K562 (cell line): Measurements from ENCODE around the gene VPS41. TPM values are rescaled to one million over a fixed set of nuclear protein-coding genes. Genes with fewer than 3 reads are reported as not detected.
A peak's percentile ranks its signal among the peaks of the same experiment; 100 is the strongest.

Experiments used
- ATAC-seq: fragments of 200-7000 bp; cut with Tn5 transposase; 3 replicates; pipeline ENCODE4 v1.9.1; 2020; ENCODE audit warnings: moderate library complexity
- BruUV-seq: library from RNA; stranded (reverse); fragments of 400-500 nt; replicated peaks from 2 replicates; lab custom pipeline; 2021; lab: Mats Ljungman, UMichigan
- CTCF ChIA-PET: fragments of 300-600 bp; formaldehyde crosslinking; extraction: SDS; loops from one replicate; lab custom pipeline; 2021; ENCODE audit warnings: low intra/inter-chr PET ratio; lab: Yijun Ruan, JAX
- POLR2A ChIA-PET: fragments of 300-600, 350-650 bp; sonication (Branson Sonifier 250); formaldehyde crosslinking; extraction: SDS; loops from one replicate; lab custom pipeline; 2021; ENCODE audit warnings: antibody characterized with exemption, inconsistent platforms; lab: Yijun Ruan, JAX
- DNase-seq, 4 experiments: peaks; one replicate each; pipeline versions ENCODE4 v3.0.0 to v3.0.0-alpha.2; 2011 to 2018; ENCODE audit warnings: low spot score in 3 of 4, mixed read lengths in 3 of 4; ENCODE audit errors: extremely low read depth in 1 of 4
- FAIRE-seq: peaks from 2 replicates; lab custom pipeline; 2011; peaks lifted over from hg19 to GRCh38; lab: Jason Lieb, UNC
- H2AFZ ChIP-seq: 2 replicates; pipeline ENCODE4 v1.6.0; 2011; ENCODE audit warnings: low read depth, low read length, control low read depth, inconsistent platforms
- H3K27ac ChIP-seq: fragments of 200-600 bp; 3 replicates; pipeline ENCODE4 v1.8.0; 2011; ENCODE audit warnings: low read depth, mild to moderate bottlenecking, control low read depth, inconsistent platforms, low read length, moderate library complexity, mixed read lengths; ENCODE audit errors: extremely low read depth
- H3K27me3 ChIP-seq, 2 experiments: fragments of 300-600 bp in 1 of 2; 2 replicates in 1 of 2; 3 replicates in 1 of 2; pipeline versions ENCODE4 v1.6.0 to v1.8.0; 2011; ENCODE audit warnings: inconsistent platforms in 2 of 2, low read length in 2 of 2, mild to moderate bottlenecking in 1 of 2, mixed read lengths in 1 of 2, moderate library complexity in 1 of 2; ENCODE audit not compliant: control insufficient read depth in 2 of 2, insufficient read depth in 2 of 2
- H3K36me3 ChIP-seq: fragments of 300-600 bp; 3 replicates; pipeline ENCODE4 v1.8.0; 2011; ENCODE audit warnings: mild to moderate bottlenecking, low read length, inconsistent platforms; ENCODE audit not compliant: control insufficient read depth, insufficient read depth
- H3K4me1 ChIP-seq, 2 experiments: fragments of 200-600 bp in 1 of 2; replicated peaks in 1 of 2; 2 replicates in 1 of 2; 3 replicates in 1 of 2; pipeline versions ENCODE4 v1.5.1 to v1.8.0; 2011; ENCODE audit warnings: inconsistent platforms in 2 of 2, low read length in 2 of 2, mild to moderate bottlenecking in 1 of 2, mixed read lengths in 1 of 2, moderate library complexity in 1 of 2; ENCODE audit not compliant: control insufficient read depth in 2 of 2, insufficient read depth in 2 of 2
- H3K4me2 ChIP-seq: 2 replicates; pipeline ENCODE4 v1.6.1; 2011; ENCODE audit warnings: low read length, control low read depth, inconsistent platforms, mixed read lengths; ENCODE audit not compliant: insufficient read depth
- H3K4me3 ChIP-seq: fragments of 200-600 bp; sonication (generic), shearing (Covaris generic); 2 replicates; pipeline ENCODE4 v1.5.1; 2016; ENCODE audit warnings: control low read depth, inconsistent platforms
- H3K79me2 ChIP-seq: fragments of 200-600 bp; 3 replicates; pipeline ENCODE4 v1.8.0; 2011; ENCODE audit warnings: low read length, inconsistent platforms; ENCODE audit not compliant: control insufficient read depth, insufficient read depth
- H3K9ac ChIP-seq, 2 experiments: 2 replicates each; pipeline versions ENCODE4 v1.6.0 to v1.6.1; 2011; ENCODE audit warnings: low read depth in 2 of 2, low read length in 2 of 2, control low read depth in 1 of 2, inconsistent platforms in 1 of 2, mild to moderate bottlenecking in 1 of 2, mixed read lengths in 1 of 2; ENCODE audit not compliant: insufficient read depth in 1 of 2
- H3K9me1 ChIP-seq: one replicate; pipeline ENCODE4 v1.6.0; 2011; ENCODE audit warnings: inconsistent platforms, mild to moderate bottlenecking, low read length, moderate library complexity; ENCODE audit not compliant: control insufficient read depth, insufficient read depth
- H3K9me3 ChIP-seq: replicated peaks from 2 replicates; pipeline ENCODE4 v1.5.1; 2011; ENCODE audit warnings: low read depth, low read length, inconsistent platforms; ENCODE audit not compliant: control insufficient read depth, insufficient read depth
- H4K20me1 ChIP-seq: replicated peaks from 2 replicates; pipeline ENCODE4 v1.6.1; 2011; ENCODE audit warnings: low read length, inconsistent platforms, mixed read lengths; ENCODE audit not compliant: control insufficient read depth, insufficient read depth
- ASH1L ChIP-seq: fragments of 450-650 bp; IDR thresholded peaks from 2 replicates; pipeline ENCODE4 v1.6.1; 2018; ENCODE audit warnings: borderline replicate concordance, mild to moderate bottlenecking, low read depth; ENCODE audit not compliant: partially characterized antibody
- BACH1 ChIP-seq: fragments of 200-800 bp; sonication (Bioruptor generic); IDR thresholded peaks from 2 replicates; pipeline ENCODE4 v1.6.1; 2016; ENCODE audit warnings: missing genetic modification characterization, missing compliant biosample characterization
- C11orf30 ChIP-seq: fragments of 450-650 bp; IDR thresholded peaks from 2 replicates; pipeline ENCODE4 v1.6.1; 2016; ENCODE audit warnings: low read depth, mild to moderate bottlenecking
- CEBPG ChIP-seq, 3 experiments: fragments of 200-800 bp in 1 of 3; sonication (Bioruptor generic) in 1 of 3; sonication (generic) in 1 of 3; formaldehyde crosslinking in 1 of 3; IDR thresholded peaks in 2 of 3; conservative IDR thresholded peaks in 1 of 3; 2 replicates each; pipeline versions ENCODE4 v1.6.1 to v1.8.0; 2016 to 2022; ENCODE audit warnings: missing compliant biosample characterization in 2 of 3, missing genetic modification characterization in 2 of 3, mild to moderate bottlenecking in 1 of 3, missing genetic modification reagents in 1 of 3
- ELF1 ChIP-seq: fragments of 200-800 bp; sonication (Bioruptor generic); IDR thresholded peaks from 2 replicates; pipeline ENCODE4 v1.6.1; 2016; ENCODE audit warnings: missing genetic modification characterization, missing compliant biosample characterization
- GATAD2A ChIP-seq: fragments of 450-650 bp; IDR thresholded peaks from 2 replicates; pipeline ENCODE4 v1.6.1; 2017
- MAFF ChIP-seq: IDR thresholded peaks from 2 replicates; pipeline ENCODE4 v1.6.1; 2012; ENCODE audit warnings: low read length, improper control_type of control experiment
- MAFG ChIP-seq: fragments of 450-650 bp; conservative IDR thresholded peaks from 2 replicates; pipeline ENCODE4 v1.6.1; 2016; ENCODE audit warnings: missing genetic modification characterization, missing compliant biosample characterization
- MAFK ChIP-seq: IDR thresholded peaks from 2 replicates; pipeline ENCODE4 v1.6.1; 2011; ENCODE audit warnings: low read length, improper control_type of control experiment
- NFE2L1 ChIP-seq: fragments of 450-650 bp; IDR thresholded peaks from 2 replicates; pipeline ENCODE4 v1.6.1; 2016; ENCODE audit warnings: missing genetic modification characterization, low read depth, mild to moderate bottlenecking, missing compliant biosample characterization, moderate library complexity, borderline replicate concordance
- PCBP2 ChIP-seq: fragments of 200-400 bp; formaldehyde crosslinking; IDR thresholded peaks from 2 replicates; pipeline ENCODE4 v1.6.1; 2018; ENCODE audit warnings: low read length, low read depth, mild to moderate bottlenecking, moderate library complexity; ENCODE audit not compliant: poor library complexity, severe bottlenecking
- PHB2 ChIP-seq: fragments of 450-650 bp; IDR thresholded peaks from 2 replicates; pipeline ENCODE4 v1.6.1; 2017; ENCODE audit warnings: low read depth
- PHF8 ChIP-seq: fragments of 200-600 bp; sonication (generic); IDR thresholded peaks from 2 replicates; pipeline ENCODE4 v1.6.1; 2012; ENCODE audit warnings: mixed run types, mild to moderate bottlenecking, inconsistent platforms, low read length, moderate library complexity, borderline replicate concordance
- POLR2AphosphoS2 ChIP-seq: IDR thresholded peaks from 2 replicates; pipeline ENCODE4 v1.6.1; 2012; ENCODE audit warnings: low read length, improper control_type of control experiment
- ZNF239 ChIP-seq: fragments of 250-450 bp; sonication (Bioruptor Pico); IDR thresholded peaks from 2 replicates; pipeline ENCODE4 v1.4.0; 2020; ENCODE audit warnings: mild to moderate bottlenecking
- ZNF316 ChIP-seq: fragments of 450-650 bp; IDR thresholded peaks from 2 replicates; pipeline ENCODE4 v1.6.1; 2016
- ZNF695 ChIP-seq: fragments of 450-650 bp; formaldehyde crosslinking; IDR thresholded peaks from 2 replicates; pipeline ENCODE4 v1.4.0; 2020; ENCODE audit warnings: mild to moderate bottlenecking, moderate library complexity
- ZNF780A ChIP-seq: fragments of 250-450 bp; sonication (Bioruptor Pico); IDR thresholded peaks from 2 replicates; pipeline ENCODE4 v1.5.0; 2021; ENCODE audit warnings: mild to moderate bottlenecking
- WGBS: fragments of 100-300 bp; shearing (Covaris generic); methylation state at CpG from one replicate; pipeline ENCODE4 v1.1.6; 2016; ENCODE audit warnings: low coverage, mixed read lengths; ENCODE audit not compliant: insufficient coverage; ENCODE audit errors: missing lambda C conversion rate; 5-methylcytosine and 5-hydroxymethylcytosine counted together
- in situ Hi-C: fragments of 300-500 bp; cut with MboI; formaldehyde crosslinking; loops from 4 replicates; pipeline ENCODE4 v1.15.0; 2018; ENCODE audit warnings: inconsistent platforms, mixed read lengths
- intact Hi-C: fragments of 100-400 bp; cut with micrococcal nuclease; formaldehyde crosslinking; loops from 2 replicates; pipeline ENCODE4 v1.14.2; 2022
- polyA plus RNA-seq, 8 experiments: library from polyadenylated mRNA; depleted of rRNA in 4 of 8; stranded (reverse) in 5 of 8; unstranded in 3 of 8; fragments of >200 nt; fragmentation: Nextera tagmentation in 2 of 8; fragmentation: Illumina TruSeq in 1 of 8; extraction: Ambion mirVana in 2 of 8; extraction: Trizol in 1 of 8; gene quantifications; 2 replicates each; pipeline versions ENCODE4 v1.2.1 to v1.2.3, GENCODE V29; 2011 to 2014; ENCODE audit warnings: inconsistent platforms in 1 of 8, missing spikeins in 1 of 8
- total RNA-seq, 7 experiments: library from RNA; depleted of rRNA in 6 of 7; stranded (reverse); fragments of >200 nt in 6 of 7; fragmentation: Illumina TruSeq in 2 of 7; extraction: Trizol in 2 of 7; gene quantifications; 2 replicates each; pipeline versions ENCODE4 v1.2.1 to v1.2.3, GENCODE V29; 2011 to 2021; ENCODE audit warnings: low replicate concordance in 1 of 7
- TF ChIP-seq, protein P1 (sequence below), 2 experiments: fragments of 450-650 bp in 1 of 2; sonication (generic) in 1 of 2; formaldehyde crosslinking in 1 of 2; IDR thresholded peaks in 1 of 2; conservative IDR thresholded peaks in 1 of 2; 2 replicates each; pipeline versions ENCODE4 v1.6.1 to v1.8.1; 2016 to 2023; ENCODE audit warnings: mild to moderate bottlenecking in 2 of 2, moderate library complexity in 2 of 2, inconsistent platforms in 1 of 2, missing genetic modification reagents in 1 of 2
- TF ChIP-seq, protein P2 (sequence below): sonication (generic); formaldehyde crosslinking; IDR thresholded peaks from 2 replicates; pipeline ENCODE4 v1.5.0; 2020; ENCODE audit warnings: missing genetic modification reagents

The VPS41 gene
- total and polyA plus RNA-seq, 9 of the 15 experiments (the other 6 are each of a cell fraction or from before 2014, with no cell fraction given) = 17.7 to 46.8 (median 32.1) TPM

DNA sequence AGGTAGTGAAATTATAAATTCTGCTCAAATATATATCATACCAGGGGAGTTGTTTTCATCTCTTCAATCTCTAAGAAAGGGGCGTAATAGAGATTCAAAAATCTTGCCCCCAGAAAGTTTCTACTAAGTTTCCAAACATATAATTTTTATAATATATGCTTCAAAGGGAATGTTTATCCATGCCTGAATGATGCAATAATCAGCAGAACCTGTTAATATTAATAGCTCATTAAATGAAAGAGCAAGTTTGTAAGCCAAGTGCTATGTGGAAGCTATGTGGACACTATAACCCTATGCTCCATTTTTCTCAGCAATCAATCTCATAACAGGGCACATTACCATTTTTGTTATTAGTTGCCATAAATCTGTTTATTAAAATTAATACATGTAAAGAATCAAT lies 25.3 kb downstream of the VPS41 start (continued):
- TF ChIP-seq ZNF695 = no peak

DNA sequence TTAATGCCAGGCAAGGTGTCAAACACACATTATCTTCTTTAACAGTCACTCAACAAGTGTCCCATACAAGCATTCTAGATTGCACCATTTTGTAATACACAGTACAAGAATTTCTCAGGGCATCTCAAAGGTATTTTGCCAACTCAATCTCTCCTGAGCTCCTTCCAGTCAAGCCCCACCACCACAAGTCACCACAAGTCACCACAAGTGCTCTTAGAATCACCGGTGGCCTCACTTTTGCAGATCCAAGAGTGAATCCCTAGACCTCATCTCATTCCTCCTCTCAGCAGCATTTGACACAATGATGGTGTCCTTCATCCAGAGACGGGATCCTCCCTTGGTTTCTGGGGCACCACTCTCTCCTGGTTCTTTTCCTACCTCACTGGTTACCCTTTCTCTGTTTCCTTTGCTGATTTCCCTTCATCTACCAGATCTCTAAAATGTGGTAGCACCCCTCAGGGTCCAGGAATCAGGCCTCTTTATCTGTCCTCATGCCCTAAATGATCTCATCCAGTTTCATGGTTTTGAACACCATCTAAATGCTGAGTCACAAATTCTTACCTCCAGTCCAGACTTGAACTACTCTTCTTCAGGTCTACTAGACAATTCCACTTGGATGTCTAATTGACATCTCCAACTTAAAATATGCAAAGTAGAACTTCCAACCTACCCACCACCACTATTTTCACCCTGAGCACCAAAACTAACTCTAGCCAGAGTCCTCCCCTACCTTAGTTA lies 26.9 kb downstream of the VPS41 start:
- Histone ChIP-seq H3K4me2 (no peak overlapping the region), H2AFZ (no peak overlapping the region), H3K27me3 (no peaks in the 10 kb centered on the region), H3K9me3 (no peaks in the 10 kb centered on the region), H4K20me1 (no peaks in the 10 kb centered on the region), H3K4me1 (no peaks in the 10 kb centered on the region; a peak in 2 of 5 replicates), H3K9me1 (no peaks in the 10 kb centered on the region), H3K4me3 (no peak overlapping the region), H3K36me3 (no peaks in the 10 kb centered on the region; the same call in 2 of the 3 replicates), H3K79me2 (0 out of 3 replicates have a peak, but pooled peaks cover 5% of the 10 kb centered on the region), H3K27ac (no peak overlapping the region), H3K9ac (no peak overlapping the region)
- no peak for DNase-seq
- FAIRE-seq = no peak
- BruUV-seq = no TSS peak
- in situ Hi-C loops (no loop called here), intact Hi-C loops (no loop called here)
- 69% methylated on average over 2 of the region's 2 CpGs for WGBS
- CTCF ChIA-PET = no interaction called here
- POLR2A ChIA-PET = interaction anchor here (0.9 kb wide), 1 partner anchor 20 kb away, joined by 3 read pairs; no protein-coding TSS in a partner anchor
- ATAC-seq = no peak
- TF ChIP-seq MAFF (peak; percentile 26; the same call in 1 of the 2 replicates), NFE2L1 (peak; percentile 42; the same call in 1 of the 2 replicates), C11orf30 (peak; percentile 78), ASH1L (no peak), ELF1 (tag) (no peak), PHB2 (no peak), PCBP2 (no peak), ZNF780A (no peak), MAFG (tag) (peak; percentile 86), POLR2AphosphoS2 (no peak), GATAD2A (no peak), ZNF239 (no peak), PHF8 (no peak), ZNF316 (peak; percentile 79), CEBPG (CRISPR knock-in tag; IDR thresholded peaks at IDR 0.05) (no peak), CEBPG (tag; conservative IDR thresholded peaks at IDR 0.05 in 1 of 2, IDR thresholded peaks at IDR 0.05 in 1 of 2) (no peak), BACH1 (tag) (no peak; the same call in 1 of the 2 replicates), MAFK (0 out of 2 replicates have a peak, but pooled peaks have one; percentile 24)
- TF ChIP-seq, protein P1, sequence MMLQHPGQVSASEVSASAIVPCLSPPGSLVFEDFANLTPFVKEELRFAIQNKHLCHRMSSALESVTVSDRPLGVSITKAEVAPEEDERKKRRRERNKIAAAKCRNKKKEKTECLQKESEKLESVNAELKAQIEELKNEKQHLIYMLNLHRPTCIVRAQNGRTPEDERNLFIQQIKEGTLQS (IDR thresholded peaks at IDR 0.05) = peak; percentile 30; the same call in 1 of the 2 replicates
- TF ChIP-seq, protein P1 (CRISPR knock-in tag; conservative IDR thresholded peaks at IDR 0.05) = no peak
- TF ChIP-seq, protein P2, sequence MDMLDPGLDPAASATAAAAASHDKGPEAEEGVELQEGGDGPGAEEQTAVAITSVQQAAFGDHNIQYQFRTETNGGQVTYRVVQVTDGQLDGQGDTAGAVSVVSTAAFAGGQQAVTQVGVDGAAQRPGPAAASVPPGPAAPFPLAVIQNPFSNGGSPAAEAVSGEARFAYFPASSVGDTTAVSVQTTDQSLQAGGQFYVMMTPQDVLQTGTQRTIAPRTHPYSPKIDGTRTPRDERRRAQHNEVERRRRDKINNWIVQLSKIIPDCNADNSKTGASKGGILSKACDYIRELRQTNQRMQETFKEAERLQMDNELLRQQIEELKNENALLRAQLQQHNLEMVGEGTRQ (CRISPR knock-in tag) = no peak
